Measurements from ENCODE around the gene F13A1.

The F13A1 gene

GRCh38 chr6:6227896-6228295 lies 92.6 kb downstream of the F13A1 start:
- CTCF ChIA-PET, result interaction anchor here (0.6 to 0.8 kb wide), 2 partner anchors 614 to 1034 kb away, joined by 3 read pairs; no protein-coding TSS in a partner anchor
- Histone ChIP-seq H3K27ac (ENCODE audit: extremely low read depth, low read depth, low read length) (no peak overlapping the region), H3K4me1 (ENCODE audit: control insufficient read depth, insufficient read depth, low read length) (no peaks in the 10 kb centered on the region), H3K4me3 (ENCODE audit: low read depth, low read length) (no peak overlapping the region), H3K9me3 (ENCODE audit: control insufficient read depth, insufficient read depth, low read depth, low read length) (no peaks in the 10 kb centered on the region), H3K36me3 (ENCODE audit: control insufficient read depth in 2 of 2, insufficient read depth in 1 of 2, low read length in 2 of 2) (no peaks in the 10 kb centered on the region)
- POLR2A ChIA-PET, result interaction anchor here (0.7 kb wide), 1 partner anchor 88 kb away, joined by 7 read pairs; no protein-coding TSS in a partner anchor
- TF ChIP-seq, protein P1, sequence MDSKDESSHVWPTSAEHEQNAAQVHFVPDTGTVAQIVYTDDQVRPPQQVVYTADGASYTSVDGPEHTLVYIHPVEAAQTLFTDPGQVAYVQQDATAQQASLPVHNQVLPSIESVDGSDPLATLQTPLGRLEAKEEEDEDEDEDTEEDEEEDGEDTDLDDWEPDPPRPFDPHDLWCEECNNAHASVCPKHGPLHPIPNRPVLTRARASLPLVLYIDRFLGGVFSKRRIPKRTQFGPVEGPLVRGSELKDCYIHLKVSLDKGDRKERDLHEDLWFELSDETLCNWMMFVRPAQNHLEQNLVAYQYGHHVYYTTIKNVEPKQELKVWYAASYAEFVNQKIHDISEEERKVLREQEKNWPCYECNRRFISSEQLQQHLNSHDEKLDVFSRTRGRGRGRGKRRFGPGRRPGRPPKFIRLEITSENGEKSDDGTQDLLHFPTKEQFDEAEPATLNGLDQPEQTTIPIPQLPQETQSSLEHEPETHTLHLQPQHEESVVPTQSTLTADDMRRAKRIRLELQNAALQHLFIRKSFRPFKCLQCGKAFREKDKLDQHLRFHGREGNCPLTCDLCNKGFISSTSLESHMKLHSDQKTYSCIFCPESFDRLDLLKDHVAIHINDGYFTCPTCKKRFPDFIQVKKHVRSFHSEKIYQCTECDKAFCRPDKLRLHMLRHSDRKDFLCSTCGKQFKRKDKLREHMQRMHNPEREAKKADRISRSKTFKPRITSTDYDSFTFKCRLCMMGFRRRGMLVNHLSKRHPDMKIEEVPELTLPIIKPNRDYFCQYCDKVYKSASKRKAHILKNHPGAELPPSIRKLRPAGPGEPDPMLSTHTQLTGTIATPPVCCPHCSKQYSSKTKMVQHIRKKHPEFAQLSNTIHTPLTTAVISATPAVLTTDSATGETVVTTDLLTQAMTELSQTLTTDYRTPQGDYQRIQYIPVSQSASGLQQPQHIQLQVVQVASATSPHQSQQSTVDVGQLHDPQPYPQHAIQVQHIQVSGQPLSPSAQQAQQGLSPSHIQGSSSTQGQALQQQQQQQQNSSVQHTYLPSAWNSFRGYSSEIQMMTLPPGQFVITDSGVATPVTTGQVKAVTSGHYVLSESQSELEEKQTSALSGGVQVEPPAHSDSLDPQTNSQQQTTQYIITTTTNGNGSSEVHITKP (tag by site-specific recombination; IDR thresholded peaks at IDR 0.05), result no peak
- TF ChIP-seq ZNF561 (tag by site-specific recombination; IDR thresholded peaks at IDR 0.05; ENCODE audit: borderline replicate concordance) (no peak), KLF8 (tag by site-specific recombination; IDR thresholded peaks at IDR 0.05) (no peak), ZNF660 (tag by site-specific recombination; IDR thresholded peaks at IDR 0.05) (no peak), ZXDB (tag by site-specific recombination; IDR thresholded peaks at IDR 0.05) (no peak), ZNF549 (tag by site-specific recombination; IDR thresholded peaks at IDR 0.05) (no peak), ZNF555 (tag by site-specific recombination; conservative IDR thresholded peaks at IDR 0.05) (no peak), ZNF677 (tag by site-specific recombination; IDR thresholded peaks at IDR 0.05) (no peak)
- TF ChIP-seq, protein P2, sequence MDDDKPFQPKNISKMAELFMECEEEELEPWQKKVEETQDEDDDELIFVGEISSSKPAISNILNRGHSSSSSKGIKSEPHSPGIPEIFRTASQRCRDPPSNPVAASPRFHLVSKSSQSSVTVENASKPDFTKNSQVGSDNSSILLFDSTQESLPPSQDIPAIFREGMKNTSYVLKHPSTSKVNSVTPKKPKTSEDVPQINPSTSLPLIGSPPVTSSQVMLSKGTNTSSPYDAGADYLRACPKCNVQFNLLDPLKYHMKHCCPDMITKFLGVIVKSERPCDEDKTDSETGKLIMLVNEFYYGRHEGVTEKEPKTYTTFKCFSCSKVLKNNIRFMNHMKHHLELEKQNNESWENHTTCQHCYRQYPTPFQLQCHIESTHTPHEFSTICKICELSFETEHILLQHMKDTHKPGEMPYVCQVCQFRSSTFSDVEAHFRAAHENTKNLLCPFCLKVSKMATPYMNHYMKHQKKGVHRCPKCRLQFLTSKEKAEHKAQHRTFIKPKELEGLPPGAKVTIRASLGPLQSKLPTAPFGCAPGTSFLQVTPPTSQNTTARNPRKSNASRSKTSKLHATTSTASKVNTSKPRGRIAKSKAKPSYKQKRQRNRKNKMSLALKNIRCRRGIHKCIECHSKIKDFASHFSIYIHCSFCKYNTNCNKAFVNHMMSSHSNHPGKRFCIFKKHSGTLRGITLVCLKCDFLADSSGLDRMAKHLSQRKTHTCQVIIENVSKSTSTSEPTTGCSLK (tag by site-specific recombination; IDR thresholded peaks at IDR 0.05), result no peak
- TF ChIP-seq, protein P3, sequence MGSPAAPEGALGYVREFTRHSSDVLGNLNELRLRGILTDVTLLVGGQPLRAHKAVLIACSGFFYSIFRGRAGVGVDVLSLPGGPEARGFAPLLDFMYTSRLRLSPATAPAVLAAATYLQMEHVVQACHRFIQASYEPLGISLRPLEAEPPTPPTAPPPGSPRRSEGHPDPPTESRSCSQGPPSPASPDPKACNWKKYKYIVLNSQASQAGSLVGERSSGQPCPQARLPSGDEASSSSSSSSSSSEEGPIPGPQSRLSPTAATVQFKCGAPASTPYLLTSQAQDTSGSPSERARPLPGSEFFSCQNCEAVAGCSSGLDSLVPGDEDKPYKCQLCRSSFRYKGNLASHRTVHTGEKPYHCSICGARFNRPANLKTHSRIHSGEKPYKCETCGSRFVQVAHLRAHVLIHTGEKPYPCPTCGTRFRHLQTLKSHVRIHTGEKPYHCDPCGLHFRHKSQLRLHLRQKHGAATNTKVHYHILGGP (tag by site-specific recombination; IDR thresholded peaks at IDR 0.05), result no peak

DNA sequence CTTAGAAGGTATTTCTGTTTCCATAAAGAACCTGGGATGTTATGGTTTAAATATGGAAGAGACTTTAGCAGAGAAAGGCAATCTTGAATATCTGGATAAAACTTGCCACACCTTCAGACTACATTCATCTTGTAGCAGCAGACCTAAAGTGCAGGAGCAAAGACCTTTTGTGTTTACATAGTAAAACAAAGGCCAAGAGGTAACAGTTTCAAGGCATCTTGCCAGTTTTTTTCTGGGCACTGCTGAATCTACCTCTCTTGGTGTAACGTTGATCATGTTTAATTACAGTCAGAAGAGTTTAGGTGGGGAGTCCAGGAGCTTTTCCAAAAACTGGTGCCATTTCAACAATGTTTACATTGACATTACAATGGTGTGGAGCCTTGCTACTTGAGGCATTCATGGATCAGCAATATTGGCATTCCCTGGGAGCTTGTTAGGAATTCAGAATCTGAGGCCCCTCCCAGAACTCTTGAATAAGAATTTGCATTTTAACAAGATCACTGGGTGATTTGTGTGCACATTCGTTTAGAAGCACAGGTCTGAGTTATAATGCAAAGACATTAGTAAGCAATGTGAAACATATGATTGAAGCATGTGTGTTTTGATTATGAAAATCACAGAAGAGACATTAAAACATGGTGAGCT lies 94.5 kb downstream of the F13A1 start:
- CTCF ChIA-PET, result no interaction called here
- Histone ChIP-seq H3K4me1 (ENCODE audit: control insufficient read depth, insufficient read depth, low read length) (no peaks in the 10 kb centered on the region), H3K27ac (ENCODE audit: extremely low read depth, low read depth, low read length) (no peak overlapping the region), H3K4me3 (ENCODE audit: low read depth, low read length) (no peak overlapping the region), H3K36me3 (ENCODE audit: control insufficient read depth in 2 of 2, insufficient read depth in 1 of 2, low read length in 2 of 2) (no peaks in the 10 kb centered on the region), H3K9me3 (ENCODE audit: control insufficient read depth, insufficient read depth, low read depth, low read length) (no peaks in the 10 kb centered on the region)
- no peak for TF ChIP-seq ZNF558 (tag by site-specific recombination; IDR thresholded peaks at IDR 0.05)
- no peak for TF ChIP-seq ZFP37 (tag by site-specific recombination; IDR thresholded peaks at IDR 0.05)
- TF ChIP-seq REPIN1 (tag by site-specific recombination; IDR thresholded peaks at IDR 0.05; ENCODE audit: low read depth), result no peak
- TF ChIP-seq HOXC10 (CRISPR knock-in tag; IDR thresholded peaks at IDR 0.05), result no peak
- TF ChIP-seq, protein P4, sequence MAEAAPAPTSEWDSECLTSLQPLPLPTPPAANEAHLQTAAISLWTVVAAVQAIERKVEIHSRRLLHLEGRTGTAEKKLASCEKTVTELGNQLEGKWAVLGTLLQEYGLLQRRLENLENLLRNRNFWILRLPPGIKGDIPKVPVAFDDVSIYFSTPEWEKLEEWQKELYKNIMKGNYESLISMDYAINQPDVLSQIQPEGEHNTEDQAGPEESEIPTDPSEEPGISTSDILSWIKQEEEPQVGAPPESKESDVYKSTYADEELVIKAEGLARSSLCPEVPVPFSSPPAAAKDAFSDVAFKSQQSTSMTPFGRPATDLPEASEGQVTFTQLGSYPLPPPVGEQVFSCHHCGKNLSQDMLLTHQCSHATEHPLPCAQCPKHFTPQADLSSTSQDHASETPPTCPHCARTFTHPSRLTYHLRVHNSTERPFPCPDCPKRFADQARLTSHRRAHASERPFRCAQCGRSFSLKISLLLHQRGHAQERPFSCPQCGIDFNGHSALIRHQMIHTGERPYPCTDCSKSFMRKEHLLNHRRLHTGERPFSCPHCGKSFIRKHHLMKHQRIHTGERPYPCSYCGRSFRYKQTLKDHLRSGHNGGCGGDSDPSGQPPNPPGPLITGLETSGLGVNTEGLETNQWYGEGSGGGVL (tag by site-specific recombination; IDR thresholded peaks at IDR 0.05), result no peak
- no peak for TF ChIP-seq ZNF777 (tag by site-specific recombination; IDR thresholded peaks at IDR 0.05; ENCODE audit: borderline replicate concordance)
- POLR2A ChIA-PET, result no interaction called here
